AG08395 (cell line): ENCODE measurements around the gene CTXN1.

Source experiments
- DNase-seq: peaks from one replicate; pipeline ENCODE4 v3.0.0; 2012; ENCODE audit warnings: mixed read lengths, low spot score

Gene CTXN1

DNA sequence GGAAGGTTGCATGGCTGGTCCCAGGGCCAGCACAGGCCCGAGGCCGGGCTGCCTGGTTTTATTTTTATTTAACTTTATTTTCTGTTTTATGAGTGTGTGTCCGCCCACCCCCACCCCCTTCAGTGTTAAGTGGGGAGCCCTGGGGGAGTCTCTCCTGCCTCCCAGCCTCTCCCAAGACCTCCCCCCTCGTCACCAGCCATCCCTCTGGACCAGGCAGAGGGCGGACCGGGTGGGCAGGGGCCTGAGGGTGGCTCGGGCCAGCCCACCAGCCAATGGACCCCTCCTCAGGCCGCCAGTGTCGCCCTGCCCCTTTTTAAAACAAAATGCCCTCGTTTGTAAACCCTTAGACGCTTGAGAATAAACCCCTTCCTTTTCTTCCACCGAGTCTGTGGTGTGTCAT lies 11.8 kb downstream of the CTXN1 start:
- no peak for DNase-seq

DNA sequence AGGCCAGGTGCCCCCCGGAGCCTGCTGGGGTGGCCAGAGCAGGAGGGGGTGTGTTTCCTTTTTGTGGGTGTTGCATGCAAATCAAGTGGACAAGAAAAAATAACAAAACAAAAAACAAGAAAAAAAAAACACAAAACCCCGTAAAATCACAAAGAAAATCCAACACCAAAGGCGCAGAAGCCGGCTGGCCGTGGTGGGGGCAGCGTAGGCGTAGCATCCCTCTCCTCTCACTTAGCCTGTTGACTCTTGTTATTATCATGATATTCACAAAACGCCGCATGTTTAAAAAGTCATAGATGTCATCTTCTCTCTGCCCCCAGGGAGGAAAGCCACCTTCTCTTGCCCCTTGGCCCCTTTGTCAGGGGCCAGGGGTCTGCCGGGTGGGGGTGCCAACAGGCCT lies 12.3 kb downstream of the CTXN1 start:
- no peak for DNase-seq

DNA sequence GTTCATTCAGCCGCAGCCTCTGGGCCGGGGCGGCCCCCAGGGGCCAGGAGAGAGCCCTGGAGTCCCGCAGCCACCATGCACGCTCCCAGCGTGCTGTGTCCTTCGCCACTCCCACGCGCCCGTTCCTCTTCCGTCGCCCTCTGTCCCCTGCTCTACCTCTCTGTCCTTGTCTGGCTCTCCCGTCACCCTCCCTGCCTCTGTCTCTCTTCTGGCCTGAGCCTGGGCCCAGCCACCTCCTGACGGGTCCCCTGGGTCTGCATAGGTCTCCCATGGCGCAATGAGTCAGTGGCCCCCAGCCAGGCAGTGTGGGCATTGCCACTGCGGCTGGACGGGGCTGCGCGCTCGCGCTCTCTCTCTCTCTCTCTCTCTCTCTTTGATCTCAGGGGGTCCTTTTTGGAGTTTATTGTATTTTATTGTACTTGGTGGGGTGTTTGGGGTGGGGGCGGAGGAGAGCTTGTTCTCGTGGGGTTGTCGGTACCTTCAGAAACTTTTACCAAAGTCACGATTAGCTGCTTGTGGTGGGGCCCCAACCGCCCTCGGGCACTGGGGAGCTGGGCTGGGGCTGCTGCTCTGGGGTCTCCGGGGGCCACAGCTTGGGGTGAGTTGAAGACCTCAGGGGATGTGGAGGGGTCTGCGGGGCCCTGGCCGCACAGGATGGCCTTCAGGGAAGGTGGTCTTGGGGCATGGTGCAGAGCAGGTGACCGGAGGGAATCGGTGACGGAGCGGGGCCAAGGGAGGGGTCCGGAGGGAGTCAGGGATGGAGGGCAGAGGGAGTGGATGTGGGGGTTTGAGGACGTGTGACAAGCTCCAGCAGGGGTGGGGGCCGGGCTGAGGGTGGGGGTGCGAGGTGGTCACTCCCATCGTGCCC lies 13.0 kb downstream of the CTXN1 start:
- no peak for DNase-seq

DNA sequence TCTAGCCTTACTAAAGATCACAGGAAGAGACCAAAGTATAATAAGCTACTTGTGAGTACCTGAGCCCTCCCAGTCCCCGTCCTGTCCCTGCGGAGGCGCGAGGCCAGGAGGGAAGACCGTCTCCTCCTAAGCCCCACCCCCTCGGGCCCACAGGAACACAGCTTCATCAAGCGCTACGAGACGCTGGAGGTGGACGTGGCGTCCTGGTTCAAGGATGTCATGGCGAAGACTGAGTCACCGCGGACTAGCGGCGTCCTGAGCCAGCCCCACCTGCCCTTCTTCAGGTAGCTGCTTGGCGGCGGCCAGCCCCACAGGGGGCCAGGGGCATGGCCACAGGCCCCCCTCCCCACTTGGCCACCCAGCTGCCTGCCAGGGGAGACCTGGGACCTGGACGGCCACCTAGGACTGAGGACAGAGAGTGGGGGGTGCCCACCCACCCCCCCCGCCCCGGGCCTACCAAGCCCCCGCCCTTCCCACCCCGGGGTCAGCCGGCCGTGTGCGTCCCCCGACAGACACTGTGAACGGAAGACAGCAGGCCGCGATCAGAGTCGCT lies 13.7 kb downstream of the CTXN1 start:
- no peak for DNase-seq

DNA sequence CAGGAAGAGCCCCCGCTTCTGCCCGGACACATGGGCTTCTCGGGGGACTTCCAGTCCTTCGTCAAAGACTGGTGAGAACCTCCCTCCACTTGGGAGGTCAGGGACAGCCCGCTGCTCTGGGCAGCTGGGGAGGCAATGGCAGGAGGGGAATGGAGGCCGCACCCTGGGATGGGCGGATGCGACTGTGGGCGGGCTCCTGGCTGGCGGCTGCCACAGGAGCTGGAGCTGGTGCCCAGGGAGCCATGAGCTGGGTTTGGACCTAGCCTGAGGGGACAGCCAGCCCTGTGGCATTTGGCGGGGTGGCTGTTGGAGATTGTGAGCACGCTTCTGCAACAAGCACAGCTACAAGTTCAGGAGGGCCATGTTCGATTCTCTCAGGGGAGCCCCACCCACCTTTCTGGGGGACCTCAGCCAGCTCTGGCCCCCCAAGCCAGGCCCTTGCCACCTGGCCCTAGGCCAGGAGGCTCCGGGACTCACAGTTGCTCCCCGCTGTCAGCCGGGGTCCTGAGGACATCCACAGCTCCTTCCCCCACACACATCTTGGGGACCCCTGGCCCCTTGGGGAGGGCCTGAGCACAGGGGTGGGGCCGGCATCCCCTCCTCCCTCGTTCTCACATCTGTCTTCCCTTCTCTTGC lies 14.3 kb downstream of the CTXN1 start:
- no peak for DNase-seq

DNA sequence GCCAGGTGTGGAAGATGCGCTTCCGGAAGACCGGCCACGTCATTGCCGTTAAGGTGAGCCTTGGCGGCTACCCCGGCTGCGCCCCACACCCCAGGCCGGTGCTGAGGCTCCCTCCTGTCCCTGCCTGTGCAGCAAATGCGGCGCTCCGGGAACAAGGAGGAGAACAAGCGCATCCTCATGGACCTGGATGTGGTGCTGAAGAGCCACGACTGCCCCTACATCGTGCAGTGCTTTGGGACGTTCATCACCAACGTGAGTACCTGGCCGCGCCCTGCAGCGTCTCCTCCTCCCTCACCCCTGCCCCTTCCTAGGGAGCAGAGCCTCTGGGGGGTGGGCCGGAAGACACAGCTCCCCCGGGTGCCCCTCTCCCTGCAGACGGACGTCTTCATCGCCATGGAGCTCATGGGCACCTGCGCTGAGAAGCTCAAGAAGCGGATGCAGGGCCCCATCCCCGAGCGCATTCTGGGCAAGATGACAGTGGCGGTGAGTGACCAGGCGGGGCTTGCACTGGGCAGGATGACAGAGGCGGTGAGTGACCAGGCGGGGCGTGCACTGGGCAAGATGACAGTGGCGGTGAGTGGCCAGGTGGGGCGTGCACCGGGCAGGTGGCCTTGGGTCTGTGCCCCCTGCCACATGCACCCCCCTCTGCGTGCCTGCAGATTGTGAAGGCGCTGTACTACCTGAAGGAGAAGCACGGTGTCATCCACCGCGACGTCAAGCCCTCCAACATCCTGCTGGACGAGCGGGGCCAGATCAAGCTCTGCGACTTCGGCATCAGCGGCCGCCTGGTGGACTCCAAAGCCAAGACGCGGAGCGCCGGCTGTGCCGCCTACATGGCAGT lies 15.4 kb downstream of the CTXN1 start:
- no peak for DNase-seq

DNA sequence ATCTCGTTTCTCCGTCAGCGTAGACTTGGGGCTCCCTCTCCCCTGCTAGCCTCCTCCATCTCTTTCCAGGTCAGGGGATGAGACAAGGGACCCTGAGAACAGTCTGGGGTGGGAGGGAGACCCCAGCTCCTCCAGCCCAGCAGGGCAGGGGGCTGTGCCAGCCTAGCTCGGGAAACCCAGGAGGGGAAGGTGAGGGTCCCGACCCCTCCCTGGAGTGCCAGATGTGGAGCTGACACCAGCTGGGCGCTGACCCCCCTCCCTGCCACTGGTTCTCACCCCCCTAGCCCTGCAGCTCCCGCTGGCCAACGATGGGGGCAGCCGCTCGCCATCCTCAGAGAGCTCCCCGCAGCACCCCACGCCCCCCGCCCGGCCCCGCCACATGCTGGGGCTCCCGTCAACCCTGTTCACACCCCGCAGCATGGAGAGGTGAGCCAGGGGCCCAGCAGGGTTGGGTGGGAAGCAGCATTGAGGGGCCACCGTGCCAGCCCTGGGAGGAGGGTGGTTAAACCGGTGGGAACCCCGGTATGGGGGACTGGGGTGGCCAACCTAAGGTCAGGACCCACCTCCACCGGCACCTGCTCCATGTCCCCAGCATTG lies 16.4 kb downstream of the CTXN1 start:
- no peak for DNase-seq

DNA sequence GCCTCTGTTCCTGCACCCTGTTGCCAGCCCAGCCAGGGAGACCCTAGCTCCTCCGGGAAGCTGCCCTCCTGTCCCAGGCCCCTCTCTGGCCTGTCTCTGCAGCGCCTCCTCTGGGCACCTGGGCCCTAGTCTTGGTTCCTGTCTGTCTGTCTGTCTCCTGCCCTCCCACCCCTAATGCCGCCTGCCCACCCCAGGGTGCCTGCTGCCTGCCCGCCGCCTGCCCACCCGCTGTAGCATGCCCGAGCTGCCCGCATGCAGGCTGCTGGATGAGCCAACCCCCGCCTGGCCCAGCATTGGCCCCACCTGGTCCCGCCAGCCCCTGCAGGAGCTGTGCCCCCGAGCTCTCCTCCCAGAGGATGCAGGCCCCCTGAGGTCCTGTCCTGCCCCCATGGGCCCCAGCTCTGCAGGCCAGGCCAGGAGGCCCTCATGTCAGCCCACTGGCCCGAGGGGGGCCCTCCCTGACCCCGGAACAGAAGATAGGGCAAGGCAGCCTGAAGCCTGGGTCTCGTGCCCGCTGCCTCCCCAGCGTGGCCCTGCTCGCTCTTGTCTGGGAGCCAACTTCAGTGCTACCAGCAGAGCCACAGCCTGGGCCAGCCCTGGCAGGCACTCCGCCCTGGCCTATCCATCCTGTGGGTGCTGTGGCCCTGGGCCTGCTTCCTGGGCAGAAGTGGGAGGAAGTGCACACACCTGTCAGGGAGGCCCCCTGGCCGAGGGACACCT lies 17.0 kb downstream of the CTXN1 start:
- DNase-seq: no peak

DNA sequence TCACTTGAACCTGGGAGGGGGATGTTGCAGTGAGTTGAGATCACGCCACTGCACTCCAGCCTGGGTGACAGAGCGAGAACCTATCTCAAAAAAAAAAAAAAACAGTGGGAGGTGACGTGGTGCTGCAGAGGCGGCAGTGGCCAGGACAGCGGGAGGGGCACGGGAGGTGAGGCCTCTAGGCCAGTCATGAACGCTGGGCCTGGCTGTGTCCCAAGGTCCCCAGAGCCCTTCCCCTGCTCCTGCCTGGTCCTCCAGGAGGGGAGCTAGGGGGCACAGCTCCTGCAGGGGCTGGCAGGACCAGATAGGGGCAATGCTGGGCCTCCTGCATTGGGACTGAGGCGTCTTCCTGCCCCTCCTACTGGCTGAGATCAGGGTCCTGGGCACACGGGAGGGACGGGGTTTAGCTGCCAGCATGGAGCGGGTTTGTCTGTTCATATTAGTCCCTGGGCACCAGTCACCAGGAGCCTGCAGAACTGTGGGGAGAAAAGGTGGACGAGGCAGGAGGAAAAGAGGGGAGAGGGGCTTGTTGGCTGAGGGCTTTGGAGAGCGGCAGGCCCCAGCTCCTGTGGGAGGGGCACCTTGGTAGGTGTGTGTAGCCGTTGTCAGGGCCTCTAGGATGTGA lies 17.7 kb downstream of the CTXN1 start:
- no peak for DNase-seq

DNA sequence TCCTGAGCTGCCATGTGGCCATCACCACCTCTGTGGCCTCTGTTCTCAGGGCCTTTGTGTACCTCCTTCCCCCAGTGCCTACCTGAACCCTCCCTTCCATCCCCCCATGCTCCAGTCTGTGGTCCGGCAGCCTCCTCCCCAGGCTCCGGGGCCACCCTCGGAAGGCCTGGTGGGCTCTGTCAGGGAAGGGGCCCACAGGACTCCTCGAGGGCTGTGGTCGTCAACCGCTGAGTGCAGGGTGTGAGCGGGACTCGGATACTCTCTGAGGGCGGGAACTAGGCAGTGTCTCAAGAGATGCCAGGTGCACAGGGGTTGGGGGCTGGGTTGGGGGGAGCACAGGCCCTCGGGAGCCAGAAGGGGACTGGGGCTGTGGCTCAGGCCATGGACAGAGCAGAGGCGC lies 18.4 kb downstream of the CTXN1 start:
- no peak for DNase-seq

DNA sequence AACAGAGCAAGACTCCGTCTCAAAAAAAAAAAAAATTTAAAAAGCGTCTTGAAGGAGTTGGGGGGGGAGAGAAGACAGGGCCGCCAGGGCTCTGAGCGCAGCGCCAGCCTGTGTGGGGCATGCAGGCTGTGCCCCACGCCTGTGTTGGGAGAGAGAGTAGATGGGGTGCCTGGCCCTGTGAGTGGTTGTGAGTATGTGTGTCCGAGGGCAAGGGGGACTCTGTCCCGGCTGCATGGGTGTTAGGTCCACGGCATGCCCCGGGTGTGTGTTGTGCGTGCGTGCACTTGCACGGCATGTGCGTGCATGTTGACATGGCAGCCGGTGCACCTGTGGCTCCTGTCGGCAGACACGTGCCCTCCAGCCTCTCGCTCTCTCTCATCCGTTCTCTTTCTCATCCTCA lies 18.8 kb downstream of the CTXN1 start:
- DNase-seq: no peak

DNA sequence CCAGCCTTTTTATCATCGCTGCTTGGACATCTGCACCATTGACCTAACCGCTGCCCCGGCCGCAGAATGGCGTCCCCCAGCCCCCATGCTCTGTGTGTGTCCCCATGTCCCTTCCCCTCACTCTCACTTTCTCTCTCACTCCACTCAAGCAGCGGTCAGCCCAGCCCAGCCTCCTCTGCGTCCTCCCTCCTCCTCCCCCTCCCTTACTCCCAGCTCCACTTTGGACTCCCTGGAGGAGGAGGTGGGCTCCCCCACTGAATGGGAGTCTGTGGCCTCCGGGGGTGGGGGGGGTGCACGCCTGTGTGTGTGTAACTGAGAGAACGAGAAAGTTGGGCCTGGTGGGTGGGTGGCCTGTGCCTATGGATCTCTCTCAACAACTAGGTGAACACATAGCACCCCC lies 20.1 kb downstream of the CTXN1 start:
- DNase-seq: no peak

DNA sequence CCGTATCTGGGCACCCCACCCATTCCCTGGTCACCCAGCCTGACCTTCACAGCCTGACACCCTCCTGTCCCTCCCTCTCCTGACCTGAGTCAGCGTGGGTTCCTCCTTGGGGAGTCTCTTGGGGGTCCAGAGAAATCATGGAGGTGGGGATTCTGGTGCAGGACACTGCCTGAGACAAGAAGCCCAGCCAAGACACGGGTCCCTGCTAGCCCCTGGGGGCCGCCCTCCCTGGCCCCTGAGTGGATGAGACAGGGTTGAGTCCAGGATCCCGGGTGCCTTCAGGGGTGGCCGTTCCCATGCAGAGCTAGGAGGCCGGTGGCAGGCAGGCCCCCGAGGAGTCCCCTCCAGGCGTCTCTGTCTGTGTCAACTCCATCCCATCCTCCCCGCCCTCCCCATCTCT lies 20.7 kb downstream of the CTXN1 start:
- no peak for DNase-seq

DNA sequence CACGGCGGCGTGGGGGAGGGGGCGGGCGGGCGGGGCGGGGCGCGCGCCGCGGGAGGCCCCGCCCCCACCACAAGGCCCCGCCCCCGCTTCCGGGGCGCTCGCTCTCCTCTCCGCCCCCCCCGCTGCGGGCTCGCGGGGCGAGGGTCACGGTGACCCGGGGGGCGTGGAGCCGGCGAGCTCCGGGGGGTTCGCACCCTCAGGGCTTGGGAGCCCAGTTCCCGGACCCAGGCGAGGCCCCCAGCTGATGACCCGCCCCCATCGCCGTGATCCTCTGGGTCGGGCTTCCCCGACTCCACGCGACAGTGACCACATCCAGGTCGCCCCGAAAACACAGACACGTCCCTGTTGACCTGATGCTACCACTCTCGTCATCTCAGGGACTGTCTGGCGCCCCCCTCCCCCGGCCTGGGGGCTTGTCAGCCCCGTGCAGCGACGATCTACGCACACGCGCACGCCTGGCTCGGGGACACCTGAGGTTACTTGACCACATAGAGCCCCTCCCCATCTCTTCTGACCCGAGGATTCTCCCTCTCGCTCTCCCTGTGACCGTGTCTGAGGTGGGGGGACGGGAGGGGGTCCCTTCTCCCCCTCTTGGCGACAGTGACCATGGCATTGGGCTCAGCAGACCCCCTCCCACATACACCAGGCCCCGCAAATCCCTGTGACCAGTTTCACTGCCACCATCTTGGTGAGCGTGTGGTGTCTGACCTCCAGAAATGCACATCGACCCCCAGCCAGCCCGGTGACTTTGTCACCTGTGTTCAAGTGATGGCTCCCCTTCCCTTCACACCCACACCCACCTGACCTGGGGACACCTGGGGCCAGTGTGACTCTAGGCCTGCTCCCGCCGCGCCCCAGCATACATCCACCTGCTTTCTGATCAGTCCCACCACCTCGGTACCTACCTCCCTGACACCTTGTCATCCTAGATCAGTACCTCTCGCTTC lies 21.6 kb downstream of the CTXN1 start:
- DNase-seq: peak; percentile 62

DNA sequence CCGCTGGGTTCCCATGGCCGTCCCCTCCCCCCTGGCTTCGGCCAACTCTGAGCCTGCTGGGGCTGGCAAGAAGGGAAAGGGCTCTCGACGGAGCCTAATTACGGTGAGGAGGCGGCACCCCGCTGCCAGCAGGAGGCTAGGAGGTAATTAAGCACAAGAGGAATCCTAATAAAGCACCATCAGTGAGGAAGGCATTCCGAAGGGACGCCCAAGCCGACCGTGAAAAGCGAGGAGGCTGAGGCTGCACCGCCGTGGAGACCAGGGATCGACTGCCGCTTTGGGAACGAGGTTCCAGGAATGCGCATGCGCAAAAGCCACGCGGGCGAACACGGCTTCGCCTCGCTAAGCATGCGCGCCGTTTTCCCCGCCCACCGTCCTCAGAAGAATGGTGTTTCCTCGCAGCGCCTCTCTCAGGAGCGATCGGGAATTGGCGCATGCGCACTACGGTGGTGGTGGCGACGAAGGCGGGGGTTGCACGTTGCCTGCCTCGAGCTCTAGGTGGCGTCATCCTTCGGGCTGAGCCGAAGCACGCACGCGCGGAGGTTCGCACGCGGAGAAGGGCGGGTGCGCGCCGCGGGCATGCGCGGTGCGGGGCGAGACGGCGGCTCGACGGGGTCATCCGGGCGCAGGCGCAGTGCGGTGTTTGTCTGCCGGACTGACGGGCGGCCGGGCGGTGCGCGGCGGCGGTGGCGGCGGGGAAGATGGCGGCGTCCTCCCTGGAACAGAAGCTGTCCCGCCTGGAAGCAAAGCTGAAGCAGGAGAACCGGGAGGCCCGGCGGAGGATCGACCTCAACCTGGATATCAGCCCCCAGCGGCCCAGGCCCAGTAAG lies 22.5 kb downstream of the CTXN1 start, which contains the start of gene MAP2K7:
TSS of gene MAP2K7 (plus strand) at position 634 of the 830 bp plus-strand sequence. CDS start at position 702, 68 bp downstream.
- peak; percentile 100 for DNase-seq

DNA sequence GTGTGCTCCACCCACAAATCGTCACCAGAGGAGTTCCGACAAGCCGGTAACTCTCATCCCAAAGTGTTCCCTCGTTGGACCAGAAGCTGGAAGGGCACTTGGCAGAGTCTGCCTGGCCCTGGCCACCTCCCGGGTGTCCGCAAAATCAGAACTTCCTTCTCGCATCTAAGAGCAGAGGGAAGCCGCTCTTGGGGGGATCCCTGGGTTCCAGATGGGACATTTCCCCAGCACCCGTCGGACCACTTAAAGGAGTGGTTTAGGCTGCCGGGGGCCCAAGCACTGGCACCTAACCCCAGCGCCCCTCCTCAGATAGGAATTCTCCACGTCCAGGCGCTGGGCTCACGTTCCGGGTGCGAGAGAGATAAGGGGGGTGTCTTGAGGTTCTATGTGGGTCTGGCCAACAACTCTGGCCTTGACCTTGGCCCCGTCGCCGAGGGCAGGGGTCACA lies 23.1 kb downstream of the CTXN1 start:
- DNase-seq: no peak

DNA sequence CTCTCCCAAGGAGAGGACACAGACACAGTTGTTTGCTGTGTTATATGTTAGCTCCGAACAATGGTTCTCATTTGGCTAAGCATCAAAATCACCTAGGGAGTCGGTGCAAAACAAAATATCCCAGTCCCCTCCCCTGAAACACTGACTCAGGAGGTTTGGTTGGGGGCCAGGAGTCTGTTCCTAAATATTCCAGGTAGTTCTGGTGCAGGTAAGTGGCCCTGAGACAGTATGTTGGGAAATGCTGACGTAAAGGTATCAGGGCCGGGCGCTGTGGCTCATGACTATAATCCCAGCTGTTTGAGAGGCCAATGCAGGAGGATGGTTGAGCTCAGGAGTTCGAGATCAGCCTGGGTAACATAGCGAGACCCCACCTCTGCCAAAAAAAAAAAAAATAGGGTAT lies 24.6 kb downstream of the CTXN1 start:
- no peak for DNase-seq

DNA sequence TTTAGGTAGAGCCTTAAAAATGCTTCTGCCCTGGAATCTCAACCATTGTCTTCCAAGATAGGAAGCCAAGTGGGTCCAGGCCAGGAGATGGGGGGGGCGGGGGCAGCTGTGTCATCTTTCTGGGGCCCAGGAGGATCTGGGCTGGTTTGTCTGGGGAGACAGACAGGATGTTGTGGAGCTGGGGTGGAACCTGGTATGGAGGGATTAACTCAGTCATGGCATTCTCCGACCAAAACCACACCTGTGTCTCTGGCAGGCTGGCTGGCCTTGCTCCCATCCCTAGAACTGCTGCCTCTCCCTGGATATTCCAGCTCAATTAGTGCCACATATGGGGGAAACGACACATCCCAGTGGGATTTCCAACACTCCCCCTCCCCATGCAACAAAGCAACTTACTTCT lies 25.0 kb downstream of the CTXN1 start:
- no peak for DNase-seq

DNA sequence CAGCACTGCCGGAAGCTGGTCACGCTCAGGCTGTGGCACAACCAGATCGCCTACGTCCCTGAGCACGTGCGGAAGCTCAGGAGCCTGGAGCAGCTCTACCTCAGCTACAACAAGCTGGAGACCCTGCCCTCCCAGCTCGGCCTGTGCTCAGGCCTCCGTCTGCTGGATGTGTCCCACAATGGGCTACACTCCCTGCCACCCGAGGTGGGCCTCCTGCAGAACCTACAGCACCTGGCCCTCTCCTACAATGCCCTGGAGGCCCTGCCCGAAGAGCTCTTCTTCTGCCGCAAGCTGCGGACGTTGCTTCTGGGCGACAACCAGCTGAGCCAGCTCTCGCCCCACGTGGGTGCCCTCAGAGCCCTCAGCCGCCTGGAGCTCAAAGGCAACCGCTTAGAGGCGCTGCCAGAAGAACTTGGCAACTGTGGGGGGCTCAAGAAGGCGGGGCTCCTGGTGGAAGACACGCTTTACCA lies 25.5 kb downstream of the CTXN1 start:
- no peak for DNase-seq
